SK-N-SH (cell line): ENCODE data around the gene GLDC.
A peak's percentile ranks its signal among the peaks of the same experiment; 100 is the strongest.

ENCODE experiments used
- EP300 ChIP-seq, 2 experiments: IDR thresholded peaks; 2 replicates each; pipeline versions ENCODE4 v1.4.0 to v1.6.1; 2012; ENCODE audit warnings: borderline replicate concordance in 1 of 2, low read depth in 1 of 2, low read length in 1 of 2
- EZH2phosphoT487 ChIP-seq: fragments of 200-600 bp; sonication (generic); IDR thresholded peaks from 2 replicates; pipeline ENCODE4 v1.6.1; 2017; ENCODE audit warnings: low read depth, mixed run types, mild to moderate bottlenecking, antibody characterized with exemption, moderate library complexity, borderline replicate concordance
- FOXM1 ChIP-seq: IDR thresholded peaks from 2 replicates; pipeline ENCODE4 v1.4.0; 2012; ENCODE audit warnings: low read depth, mild to moderate bottlenecking
- GATA2 ChIP-seq: sonication (generic); formaldehyde crosslinking; IDR thresholded peaks from 2 replicates; pipeline ENCODE4 v1.5.0; 2020; ENCODE audit warnings: mild to moderate bottlenecking, missing genetic modification reagents
- JUND ChIP-seq: IDR thresholded peaks from 2 replicates; pipeline ENCODE4 v1.4.0; 2012
- MXI1 ChIP-seq: IDR thresholded peaks from 2 replicates; pipeline ENCODE4 v1.6.1; 2012; ENCODE audit warnings: mild to moderate bottlenecking, low read depth, low read length, improper control_type of control experiment
- NRF1 ChIP-seq: IDR thresholded peaks from 2 replicates; pipeline ENCODE4 v1.6.1; 2012; ENCODE audit warnings: low read depth, mild to moderate bottlenecking, low read length
- POLR2AphosphoS5 ChIP-seq: IDR thresholded peaks from 2 replicates; pipeline ENCODE4 v1.6.1; 2012; ENCODE audit warnings: low read depth, low read length
- RAD21 ChIP-seq: IDR thresholded peaks from 2 replicates; pipeline ENCODE4 v1.6.1; 2012; ENCODE audit warnings: mild to moderate bottlenecking, low read length
- TAF1 ChIP-seq: IDR thresholded peaks from 2 replicates; pipeline ENCODE4 v1.6.1; 2012; ENCODE audit warnings: low read depth, mild to moderate bottlenecking, low read length, moderate library complexity, borderline replicate concordance
- TF ChIP-seq, protein P1 (sequence below): fragments of 200-600 bp; sonication (generic); IDR thresholded peaks from 2 replicates; pipeline ENCODE4 v1.6.1; 2017; ENCODE audit warnings: antibody characterized with exemption, mild to moderate bottlenecking, moderate library complexity
- TF ChIP-seq, protein P2 (sequence below): fragments of 150-350 bp; IDR thresholded peaks from 2 replicates; pipeline ENCODE4 v1.6.1; 2017; ENCODE audit warnings: antibody characterized with exemption, low read length, low read depth, borderline replicate concordance
- TF ChIP-seq, protein P3 (sequence below): IDR thresholded peaks from 2 replicates; pipeline ENCODE4 v1.4.0; 2012; ENCODE audit warnings: low read depth
- TF ChIP-seq, protein P4 (sequence below): IDR thresholded peaks from 2 replicates; pipeline ENCODE4 v1.4.0; 2012; ENCODE audit warnings: low read depth, borderline replicate concordance

DNA sequence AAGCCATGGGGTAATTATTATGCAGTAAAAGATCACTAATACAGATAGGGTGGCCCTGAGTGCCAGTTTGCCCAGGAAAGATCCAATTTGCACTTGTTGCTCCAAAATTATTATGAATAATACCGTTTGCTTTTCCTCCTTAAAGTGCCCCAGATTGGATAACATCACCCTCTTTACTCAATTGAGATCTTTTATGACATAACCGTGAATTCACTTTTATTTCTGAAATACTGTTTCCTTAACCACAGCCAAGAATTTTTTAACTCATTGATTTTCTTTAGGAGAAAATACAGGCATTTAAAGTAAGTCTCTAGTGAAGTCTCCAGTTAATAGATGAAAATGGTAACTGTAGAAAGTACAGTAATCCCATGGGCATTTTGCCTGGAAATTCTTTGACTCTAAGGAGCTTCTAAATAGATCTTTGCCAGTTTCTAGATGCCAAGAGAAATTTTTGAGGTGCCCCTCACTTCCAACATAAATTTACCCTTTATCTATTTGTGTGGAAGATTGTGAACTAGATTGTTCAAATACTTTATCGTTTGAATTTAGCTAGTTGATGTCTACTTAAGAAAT lies 133.4 kb downstream of the GLDC start:
- TF ChIP-seq TAF1 (no peak), POLR2AphosphoS5 (no peak), EP300 (IDR thresholded peaks at IDR 0.05; ENCODE audit: borderline replicate concordance in 1 of 2, low read depth in 1 of 2, low read length in 1 of 2) (peak in 1 of 2 experiments; percentile 24; a peak in 1 of 4 replicates), EZH2phosphoT487 (no peak), FOXM1 (no peak), RAD21 (no peak), MXI1 (no peak), JUND (no peak; the same call in 1 of the 2 replicates), GATA2 (CRISPR knock-in tag) (no peak), NRF1 (no peak)
- TF ChIP-seq, protein P1, sequence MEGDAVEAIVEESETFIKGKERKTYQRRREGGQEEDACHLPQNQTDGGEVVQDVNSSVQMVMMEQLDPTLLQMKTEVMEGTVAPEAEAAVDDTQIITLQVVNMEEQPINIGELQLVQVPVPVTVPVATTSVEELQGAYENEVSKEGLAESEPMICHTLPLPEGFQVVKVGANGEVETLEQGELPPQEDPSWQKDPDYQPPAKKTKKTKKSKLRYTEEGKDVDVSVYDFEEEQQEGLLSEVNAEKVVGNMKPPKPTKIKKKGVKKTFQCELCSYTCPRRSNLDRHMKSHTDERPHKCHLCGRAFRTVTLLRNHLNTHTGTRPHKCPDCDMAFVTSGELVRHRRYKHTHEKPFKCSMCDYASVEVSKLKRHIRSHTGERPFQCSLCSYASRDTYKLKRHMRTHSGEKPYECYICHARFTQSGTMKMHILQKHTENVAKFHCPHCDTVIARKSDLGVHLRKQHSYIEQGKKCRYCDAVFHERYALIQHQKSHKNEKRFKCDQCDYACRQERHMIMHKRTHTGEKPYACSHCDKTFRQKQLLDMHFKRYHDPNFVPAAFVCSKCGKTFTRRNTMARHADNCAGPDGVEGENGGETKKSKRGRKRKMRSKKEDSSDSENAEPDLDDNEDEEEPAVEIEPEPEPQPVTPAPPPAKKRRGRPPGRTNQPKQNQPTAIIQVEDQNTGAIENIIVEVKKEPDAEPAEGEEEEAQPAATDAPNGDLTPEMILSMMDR: no peak
- TF ChIP-seq, protein P2, sequence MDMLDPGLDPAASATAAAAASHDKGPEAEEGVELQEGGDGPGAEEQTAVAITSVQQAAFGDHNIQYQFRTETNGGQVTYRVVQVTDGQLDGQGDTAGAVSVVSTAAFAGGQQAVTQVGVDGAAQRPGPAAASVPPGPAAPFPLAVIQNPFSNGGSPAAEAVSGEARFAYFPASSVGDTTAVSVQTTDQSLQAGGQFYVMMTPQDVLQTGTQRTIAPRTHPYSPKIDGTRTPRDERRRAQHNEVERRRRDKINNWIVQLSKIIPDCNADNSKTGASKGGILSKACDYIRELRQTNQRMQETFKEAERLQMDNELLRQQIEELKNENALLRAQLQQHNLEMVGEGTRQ: no peak
- TF ChIP-seq, protein P3, sequence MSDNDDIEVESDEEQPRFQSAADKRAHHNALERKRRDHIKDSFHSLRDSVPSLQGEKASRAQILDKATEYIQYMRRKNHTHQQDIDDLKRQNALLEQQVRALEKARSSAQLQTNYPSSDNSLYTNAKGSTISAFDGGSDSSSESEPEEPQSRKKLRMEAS: no peak
- TF ChIP-seq, protein P4, sequence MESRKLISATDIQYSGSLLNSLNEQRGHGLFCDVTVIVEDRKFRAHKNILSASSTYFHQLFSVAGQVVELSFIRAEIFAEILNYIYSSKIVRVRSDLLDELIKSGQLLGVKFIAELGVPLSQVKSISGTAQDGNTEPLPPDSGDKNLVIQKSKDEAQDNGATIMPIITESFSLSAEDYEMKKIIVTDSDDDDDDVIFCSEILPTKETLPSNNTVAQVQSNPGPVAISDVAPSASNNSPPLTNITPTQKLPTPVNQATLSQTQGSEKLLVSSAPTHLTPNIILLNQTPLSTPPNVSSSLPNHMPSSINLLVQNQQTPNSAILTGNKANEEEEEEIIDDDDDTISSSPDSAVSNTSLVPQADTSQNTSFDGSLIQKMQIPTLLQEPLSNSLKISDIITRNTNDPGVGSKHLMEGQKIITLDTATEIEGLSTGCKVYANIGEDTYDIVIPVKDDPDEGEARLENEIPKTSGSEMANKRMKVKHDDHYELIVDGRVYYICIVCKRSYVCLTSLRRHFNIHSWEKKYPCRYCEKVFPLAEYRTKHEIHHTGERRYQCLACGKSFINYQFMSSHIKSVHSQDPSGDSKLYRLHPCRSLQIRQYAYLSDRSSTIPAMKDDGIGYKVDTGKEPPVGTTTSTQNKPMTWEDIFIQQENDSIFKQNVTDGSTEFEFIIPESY: no peak
